CD4-positive, alpha-beta T cell (primary cell): Measurements from ENCODE around the gene STK26. TPM values are rescaled to one million over a fixed set of nuclear protein-coding genes. Genes with fewer than 3 reads are reported as not detected.
"Not testable (repeated sequence)": the region's sequence is repeated elsewhere in the genome, so short reads cannot be mapped to it uniquely, and the experiment has no call there.

Source experiments
- ATAC-seq: fragments of 200-7000 bp; cut with Tn5 transposase; one replicate; pipeline ENCODE4 v1.10.0; 2022; ENCODE audit warnings: mild to moderate bottlenecking; ENCODE audit not compliant: poor library complexity
- CTCF ChIA-PET: fragments of 350-600 bp; sonication (Branson Sonifier 250); formaldehyde crosslinking; loops from one replicate; lab custom pipeline; 2021; ENCODE audit warnings: antibody characterized with exemption, inconsistent platforms; lab: Charles Lee
- POLR2A ChIA-PET: fragments of 350-600 bp; sonication (Branson Sonifier 250); formaldehyde crosslinking; loops from one replicate; lab custom pipeline; 2021; ENCODE audit warnings: antibody characterized with exemption, inconsistent platforms; lab: Charles Lee
- DNase-seq, 14 experiments: peaks; one replicate each; pipeline ENCODE4 v3.0.0-alpha.2; 2013 to 2020; ENCODE audit warnings: mixed read lengths in 2 of 14
- H3K27ac ChIP-seq, 2 donors: one replicate each; pipeline versions ENCODE4 v1.5.1 to v1.7.0; 2013; ENCODE audit warnings: low read length in 2 of 2, low read depth in 1 of 2, mild to moderate bottlenecking in 1 of 2
- H3K27me3 ChIP-seq, 2 experiments: 1 replicate in 1 of 2; 2 replicates in 1 of 2; pipeline versions ENCODE4 v1.6.1 to v1.7.0; 2013; ENCODE audit warnings: low read length in 2 of 2, control low read depth in 1 of 2, mild to moderate bottlenecking in 1 of 2, moderate library complexity in 1 of 2; ENCODE audit not compliant: insufficient read depth in 2 of 2, control insufficient read depth in 1 of 2
- H3K36me3 ChIP-seq: one replicate; pipeline ENCODE4 v1.6.1; 2013; ENCODE audit warnings: low read length, control low read depth; ENCODE audit not compliant: insufficient read depth
- H3K4me1 ChIP-seq: one replicate; pipeline ENCODE4 v1.6.1; 2013; ENCODE audit warnings: low read length, control low read depth; ENCODE audit not compliant: insufficient read depth
- H3K4me3 ChIP-seq: one replicate; pipeline ENCODE4 v1.5.1; 2013; ENCODE audit warnings: mild to moderate bottlenecking, low read length, moderate library complexity
- H3K9me3 ChIP-seq, 2 experiments: 1 replicate in 1 of 2; 2 replicates in 1 of 2; pipeline versions ENCODE4 v1.6.1 to v1.7.0; 2013; ENCODE audit warnings: low read length in 2 of 2, mild to moderate bottlenecking in 2 of 2, control low read depth in 1 of 2, moderate library complexity in 1 of 2; ENCODE audit not compliant: control insufficient read depth in 1 of 2, insufficient read depth in 1 of 2
- H3K27ac Mint-ChIP-seq: one replicate; pipeline ENCODE4 v1.8.0; 2020; ENCODE audit warnings: mixed read lengths
- H3K27me3 Mint-ChIP-seq: one replicate; pipeline ENCODE4 v1.8.0; 2021; ENCODE audit warnings: mixed read lengths
- H3K36me3 Mint-ChIP-seq: one replicate; pipeline ENCODE4 v1.8.0; 2021; ENCODE audit warnings: low read depth, mixed read lengths
- H3K4me1 Mint-ChIP-seq: one replicate; pipeline ENCODE4 v1.8.0; 2021; ENCODE audit warnings: low read depth, mixed read lengths
- H3K4me3 Mint-ChIP-seq: one replicate; pipeline ENCODE4 v1.8.0; 2020; ENCODE audit warnings: mild to moderate bottlenecking, mixed read lengths
- H3K9me3 Mint-ChIP-seq: one replicate; pipeline ENCODE4 v1.8.0; 2020; ENCODE audit warnings: mixed read lengths
- CTCF ChIP-seq: fragments of 200-600 bp; IDR thresholded peaks from one replicate; pipeline ENCODE4 v1.8.0; 2022; ENCODE audit warnings: antibody characterized with exemption, mild to moderate bottlenecking
- intact Hi-C, 2 experiments: fragments of 100-400 bp; cut with DNase I in 1 of 2; cut with micrococcal nuclease in 1 of 2; formaldehyde crosslinking; loops; one replicate each; pipeline versions ENCODE4 v1.15.1 to v1.9.0; 2023 to 2025; cut with DNase I, micrococcal nuclease
- total RNA-seq, 174 experiments: library from RNA in 2 of 174; stranded (reverse) in 2 of 174; gene quantifications; one replicate each; pipeline ENCODE4 v1.2.3 and lab custom pipeline; 2021 to 2026

Gene STK26
- total RNA-seq, 2 experiments from 2014 or later = 25.2 to 27.9 TPM

- POLR2A ChIA-PET = no interaction called here
- H3K4me3 ChIP-seq = no peak overlapping the region
- DNase-seq (no peak), ATAC-seq (no peak)
- CTCF ChIA-PET = interaction anchor here (0.7 kb wide), 1 partner anchor 12 kb away, joined by 3 read pairs; no protein-coding TSS in a partner anchor
- Mint-ChIP-seq H3K27me3 (no peaks in the 10 kb centered on the region), H3K4me1 (no peaks in the 10 kb centered on the region), H3K4me3 (no peak overlapping the region), H3K9me3 (no peaks in the 10 kb centered on the region), H3K27ac (no peak overlapping the region), H3K36me3 (no peaks in the 10 kb centered on the region)
- H3K4me1 ChIP-seq = no peaks in the 10 kb centered on the region
- no peaks in the 10 kb centered on the region for H3K9me3 ChIP-seq
- H3K27me3 ChIP-seq = no peaks in the 10 kb centered on the region
- H3K27ac ChIP-seq = no peak overlapping the region
- intact Hi-C loops = no loop called here
- TF ChIP-seq CTCF = no peak
- no peaks in the 10 kb centered on the region for H3K36me3 ChIP-seq
Observed at GRCh38 chrX:132009350-132009749, 13.8 kb upstream of the STK26 start.

- H3K4me1 ChIP-seq, H3K36me3 ChIP-seq, H3K4me3 ChIP-seq, H3K27me3 Mint-ChIP-seq, H3K36me3 Mint-ChIP-seq, ATAC-seq, H3K9me3 ChIP-seq, DNase-seq, H3K4me1 Mint-ChIP-seq, POLR2A ChIA-PET, intact Hi-C loops, H3K9me3 Mint-ChIP-seq, H3K27ac ChIP-seq, H3K4me3 Mint-ChIP-seq, H3K27ac Mint-ChIP-seq, CTCF ChIA-PET, H3K27me3 ChIP-seq: not testable (repeated sequence)
Observed at GRCh38 chrX:132010213-132010612, 12.9 kb upstream of the STK26 start.

GRCh38 chrX:132015875-132016274, 7.2 kb upstream of the STK26 start:
- Mint-ChIP-seq H3K36me3 (no peaks in the 10 kb centered on the region), H3K4me3 (no peak overlapping the region), H3K9me3 (no peaks in the 10 kb centered on the region), H3K27ac (no peak overlapping the region), H3K27me3 (no peaks in the 10 kb centered on the region), H3K4me1 (peaks cover 31% of the 10 kb centered on the region)
- Histone ChIP-seq H3K4me1 (peaks cover 9% of the 10 kb centered on the region), H3K27ac (no peak overlapping the region), H3K4me3 (no peak overlapping the region), H3K27me3 (no peaks in the 10 kb centered on the region), H3K36me3 (no peaks in the 10 kb centered on the region), H3K9me3 (no peaks in the 10 kb centered on the region)
- TF ChIP-seq CTCF = no peak
- ChIA-PET POLR2A (no interaction called here), CTCF (interaction anchor here (2.2 kb wide), 1 partner anchor 9 kb away, joined by 7 read pairs; no protein-coding TSS in a partner anchor)
- intact Hi-C loops = no loop called here
- no peak for DNase-seq
- ATAC-seq = no peak
